PC-3 (cell line): ENCODE results near the gene KSR1.

Experiments
- CTCF ChIP-seq: fragments of 300-600 bp; sonication (generic); conservative IDR thresholded peaks from 2 replicates; pipeline ENCODE4 v1.5.1; 2017; ENCODE audit warnings: antibody characterized with exemption, low read depth, mild to moderate bottlenecking, low read length
- EZH2 ChIP-seq: fragments of 300-600 bp; sonication (generic); IDR thresholded peaks from one replicate; pipeline ENCODE4 v1.6.1; 2017; ENCODE audit warnings: antibody characterized with exemption, mild to moderate bottlenecking, low read length; ENCODE audit not compliant: unreplicated experiment

- no peak for TF ChIP-seq CTCF
- TF ChIP-seq EZH2: no peak
These were observed 175.9 kb downstream of the KSR1 start for GRCh38 chr17:27631897-27632725.
